HEK293 (cell line): ENCODE measurements around the gene DCLRE1C.

ENCODE experiments used
- CTCF ChIA-PET: fragments of 350-600 bp; formaldehyde crosslinking; extraction: SDS; loops from one replicate; lab custom pipeline; 2021; ENCODE audit warnings: antibody characterized with exemption; lab: Yijun Ruan, JAX
- POLR2A ChIA-PET: fragments of 300-600 bp; formaldehyde crosslinking; extraction: SDS; loops from one replicate; lab custom pipeline; 2020; ENCODE audit warnings: antibody characterized with exemption, inconsistent platforms; lab: Yijun Ruan, JAX
- H3K27ac ChIP-seq: fragments of 200-500 bp; sonication (Bioruptor generic); 2 replicates; pipeline ENCODE4 v1.5.1; 2014; ENCODE audit warnings: low read depth, low read length, control low read depth, inconsistent platforms; ENCODE audit errors: extremely low read depth
- H3K36me3 ChIP-seq, 2 experiments: fragments of 200-500 bp in 1 of 2; sonication (Bioruptor generic) in 1 of 2; 1 replicate in 1 of 2; 2 replicates in 1 of 2; pipeline ENCODE4 v1.5.1; 2014 to 2017; ENCODE audit warnings: inconsistent platforms in 2 of 2, low read length in 2 of 2; ENCODE audit not compliant: control insufficient read depth in 2 of 2, insufficient read depth in 1 of 2
- H3K4me1 ChIP-seq: fragments of 200-500 bp; sonication (Bioruptor generic); 2 replicates; pipeline ENCODE4 v1.5.1; 2014; ENCODE audit warnings: mild to moderate bottlenecking, low read length, inconsistent platforms; ENCODE audit not compliant: control insufficient read depth, insufficient read depth
- H3K4me3 ChIP-seq: 2 replicates; pipeline ENCODE4 v1.5.1; 2011; ENCODE audit warnings: low read depth, mild to moderate bottlenecking, control low read depth, low read length, moderate library complexity
- H3K9me3 ChIP-seq: fragments of 200-500 bp; sonication (Bioruptor generic); 2 replicates; pipeline ENCODE4 v1.5.1; 2014; ENCODE audit warnings: low read depth, low read length, inconsistent platforms; ENCODE audit not compliant: control insufficient read depth, insufficient read depth
- ATF2 ChIP-seq: fragments of 450-650 bp; formaldehyde crosslinking; IDR thresholded peaks from 2 replicates; pipeline ENCODE4 v1.5.1; 2016; ENCODE audit warnings: missing biosample characterization, missing genetic modification characterization, low read depth
- EGR2 ChIP-seq: fragments of 450-650 bp; formaldehyde crosslinking; IDR thresholded peaks from 2 replicates; pipeline ENCODE4 v1.5.1; 2016; ENCODE audit warnings: low read depth, missing biosample characterization, missing genetic modification characterization
- GLIS1 ChIP-seq: fragments of 450-650 bp; formaldehyde crosslinking; IDR thresholded peaks from 2 replicates; pipeline ENCODE4 v1.5.1; 2016; ENCODE audit warnings: missing biosample characterization, missing genetic modification characterization
- KLF16 ChIP-seq: fragments of 450-650 bp; formaldehyde crosslinking; IDR thresholded peaks from 2 replicates; pipeline ENCODE4 v1.5.1; 2017; ENCODE audit warnings: missing biosample characterization, missing genetic modification characterization
- KLF9 ChIP-seq: fragments of 450-650 bp; formaldehyde crosslinking; IDR thresholded peaks from 2 replicates; pipeline ENCODE4 v1.5.1; 2016; ENCODE audit warnings: missing biosample characterization, missing genetic modification characterization, low read depth
- SCRT1 ChIP-seq: fragments of 450-650 bp; formaldehyde crosslinking; IDR thresholded peaks from 2 replicates; pipeline ENCODE4 v1.5.1; 2016; ENCODE audit warnings: missing biosample characterization, missing genetic modification characterization, borderline replicate concordance
- SP2 ChIP-seq: fragments of 450-650 bp; formaldehyde crosslinking; IDR thresholded peaks from 2 replicates; pipeline ENCODE4 v1.5.1; 2016; ENCODE audit warnings: missing biosample characterization, missing genetic modification characterization
- SP3 ChIP-seq: fragments of 450-650 bp; formaldehyde crosslinking; IDR thresholded peaks from 2 replicates; pipeline ENCODE4 v1.5.1; 2016; ENCODE audit warnings: missing biosample characterization, missing genetic modification characterization
- ZBTB20 ChIP-seq: fragments of 450-650 bp; formaldehyde crosslinking; IDR thresholded peaks from 2 replicates; pipeline ENCODE4 v1.5.1; 2016; ENCODE audit warnings: missing biosample characterization, missing genetic modification characterization
- ZBTB7A ChIP-seq: fragments of 450-650 bp; formaldehyde crosslinking; IDR thresholded peaks from 2 replicates; pipeline ENCODE4 v1.5.1; 2016; ENCODE audit warnings: low read depth, missing biosample characterization, missing genetic modification characterization
- ZBTB8A ChIP-seq: fragments of 450-650 bp; formaldehyde crosslinking; IDR thresholded peaks from 2 replicates; pipeline ENCODE4 v1.5.1; 2016; ENCODE audit warnings: missing biosample characterization, missing genetic modification characterization
- ZFP37 ChIP-seq: fragments of 450-650 bp; formaldehyde crosslinking; IDR thresholded peaks from 2 replicates; pipeline ENCODE4 v1.5.1; 2016; ENCODE audit warnings: missing biosample characterization, missing genetic modification characterization
- ZNF121 ChIP-seq: fragments of 450-650 bp; formaldehyde crosslinking; IDR thresholded peaks from 2 replicates; pipeline ENCODE4 v1.5.1; 2016; ENCODE audit warnings: missing biosample characterization, missing genetic modification characterization
- ZNF16 ChIP-seq: fragments of 450-650 bp; formaldehyde crosslinking; IDR thresholded peaks from 2 replicates; pipeline ENCODE4 v1.5.1; 2016; ENCODE audit warnings: low read depth, missing biosample characterization, missing genetic modification characterization
- ZNF23 ChIP-seq: fragments of 450-650 bp; formaldehyde crosslinking; IDR thresholded peaks from 2 replicates; pipeline ENCODE4 v1.5.1; 2016; ENCODE audit warnings: missing biosample characterization, missing genetic modification characterization, borderline replicate concordance
- ZNF292 ChIP-seq: fragments of 450-650 bp; formaldehyde crosslinking; IDR thresholded peaks from 2 replicates; pipeline ENCODE4 v1.5.1; 2016; ENCODE audit warnings: low read depth, missing biosample characterization, missing genetic modification characterization, borderline replicate concordance
- ZNF362 ChIP-seq: fragments of 450-650 bp; formaldehyde crosslinking; IDR thresholded peaks from 2 replicates; pipeline ENCODE4 v1.5.1; 2016; ENCODE audit warnings: missing biosample characterization, missing genetic modification characterization
- ZNF404 ChIP-seq: fragments of 450-650 bp; formaldehyde crosslinking; IDR thresholded peaks from 2 replicates; pipeline ENCODE4 v1.5.1; 2017; ENCODE audit warnings: missing biosample characterization, missing genetic modification characterization
- ZNF623 ChIP-seq: fragments of 450-650 bp; formaldehyde crosslinking; IDR thresholded peaks from 2 replicates; pipeline ENCODE4 v1.5.1; 2016; ENCODE audit warnings: missing biosample characterization, missing genetic modification characterization
- ZNF629 ChIP-seq: fragments of 450-650 bp; formaldehyde crosslinking; IDR thresholded peaks from 2 replicates; pipeline ENCODE4 v1.5.1; 2017; ENCODE audit warnings: missing biosample characterization, missing genetic modification characterization
- ZNF777 ChIP-seq: fragments of 450-650 bp; formaldehyde crosslinking; IDR thresholded peaks from 2 replicates; pipeline ENCODE4 v1.5.1; 2017; ENCODE audit warnings: missing biosample characterization, missing genetic modification characterization, borderline replicate concordance
- TF ChIP-seq, protein P1 (sequence below): fragments of 450-650 bp; formaldehyde crosslinking; IDR thresholded peaks from 2 replicates; pipeline ENCODE4 v1.5.1; 2017; ENCODE audit warnings: missing biosample characterization, missing genetic modification characterization
- TF ChIP-seq, protein P2 (sequence below): fragments of 450-650 bp; formaldehyde crosslinking; optimal IDR thresholded peaks from 2 replicates; pipeline ENCODE3; 2016; ENCODE audit warnings: missing biosample characterization, mild to moderate bottlenecking, missing genetic modification characterization
- TF ChIP-seq, protein P3 (sequence below): IDR thresholded peaks from 2 replicates; pipeline ENCODE4 v1.6.1; 2011; ENCODE audit warnings: mild to moderate bottlenecking, low read depth, low read length, borderline replicate concordance

DCLRE1C gene

GRCh38 chr10:14879928-14880193 lies 74.0 kb downstream of the DCLRE1C start:
- Histone ChIP-seq H3K27ac (no peak overlapping the region), H3K4me1 (no peaks in the 10 kb centered on the region), H3K36me3 (peaks cover 9 to 37% of the 10 kb centered on the region in 2 experiments; a peak in 2 of 3 replicates), H3K4me3 (peak overlapping the region; percentile 82), H3K9me3 (no peaks in the 10 kb centered on the region)
- POLR2A ChIA-PET, result interaction anchor here (1.1 to 4.9 kb wide), 2 partner anchors 13 to 42 kb away, joined by 3 to 68 read pairs; partner anchors contain the start of genes CDNF, HSPA14 and MSANTD7
- CTCF ChIA-PET, result interaction anchor here (0.6 to 1.1 kb wide), 4 partner anchors 23 to 390 kb away, joined by 3 to 6 read pairs (median 4); no protein-coding TSS in a partner anchor
- no peak for TF ChIP-seq ZNF777 (tag by site-specific recombination)
- peak; percentile 18; the same call in 1 of the 2 replicates for TF ChIP-seq ZNF362 (tag by site-specific recombination)
- TF ChIP-seq, protein P1, sequence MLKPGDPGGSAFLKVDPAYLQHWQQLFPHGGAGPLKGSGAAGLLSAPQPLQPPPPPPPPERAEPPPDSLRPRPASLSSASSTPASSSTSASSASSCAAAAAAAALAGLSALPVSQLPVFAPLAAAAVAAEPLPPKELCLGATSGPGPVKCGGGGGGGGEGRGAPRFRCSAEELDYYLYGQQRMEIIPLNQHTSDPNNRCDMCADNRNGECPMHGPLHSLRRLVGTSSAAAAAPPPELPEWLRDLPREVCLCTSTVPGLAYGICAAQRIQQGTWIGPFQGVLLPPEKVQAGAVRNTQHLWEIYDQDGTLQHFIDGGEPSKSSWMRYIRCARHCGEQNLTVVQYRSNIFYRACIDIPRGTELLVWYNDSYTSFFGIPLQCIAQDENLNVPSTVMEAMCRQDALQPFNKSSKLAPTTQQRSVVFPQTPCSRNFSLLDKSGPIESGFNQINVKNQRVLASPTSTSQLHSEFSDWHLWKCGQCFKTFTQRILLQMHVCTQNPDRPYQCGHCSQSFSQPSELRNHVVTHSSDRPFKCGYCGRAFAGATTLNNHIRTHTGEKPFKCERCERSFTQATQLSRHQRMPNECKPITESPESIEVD (tag by site-specific recombination), result peak; percentile 61; the same call in 1 of the 2 replicates

- Histone ChIP-seq H3K36me3 (peaks cover 9 to 32% of the 10 kb centered on the region in 2 experiments; a peak in 2 of 3 replicates), H3K9me3 (no peaks in the 10 kb centered on the region), H3K4me3 (peak overlapping the region; percentile 82), H3K27ac (peak overlapping the region; percentile 93), H3K4me1 (no peaks in the 10 kb centered on the region)
- ChIA-PET CTCF (interaction anchor here (0.5 to 1.1 kb wide), 4 partner anchors 92 to 390 kb away, joined by 3 to 6 read pairs (median 4); no protein-coding TSS in a partner anchor), POLR2A (interaction anchor here (0.9 to 4.9 kb wide), 8 partner anchors 10 to 289 kb away, joined by 3 to 68 read pairs (median 7); partner anchors contain the start of genes CDNF, DCLRE1C, HSPA14 and MEIG1)
- TF ChIP-seq, protein P2, sequence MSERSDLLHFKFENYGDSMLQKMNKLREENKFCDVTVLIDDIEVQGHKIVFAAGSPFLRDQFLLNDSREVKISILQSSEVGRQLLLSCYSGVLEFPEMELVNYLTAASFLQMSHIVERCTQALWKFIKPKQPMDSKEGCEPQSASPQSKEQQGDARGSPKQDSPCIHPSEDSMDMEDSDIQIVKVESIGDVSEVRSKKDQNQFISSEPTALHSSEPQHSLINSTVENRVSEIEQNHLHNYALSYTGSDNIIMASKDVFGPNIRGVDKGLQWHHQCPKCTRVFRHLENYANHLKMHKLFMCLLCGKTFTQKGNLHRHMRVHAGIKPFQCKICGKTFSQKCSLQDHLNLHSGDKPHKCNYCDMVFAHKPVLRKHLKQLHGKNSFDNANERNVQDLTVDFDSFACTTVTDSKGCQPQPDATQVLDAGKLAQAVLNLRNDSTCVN (tag by site-specific recombination), result peak; percentile 83
- peak; percentile 46 for TF ChIP-seq SP2 (tag by site-specific recombination)
- 0 out of 2 replicates have a peak, but pooled peaks have one; percentile 6 for TF ChIP-seq SP3 (tag by site-specific recombination)
- TF ChIP-seq KLF16 (tag by site-specific recombination), result no peak
- no peak for TF ChIP-seq ZNF292
- TF ChIP-seq EGR2 (tag by site-specific recombination), result peak; percentile 56; the same call in 1 of the 2 replicates
- TF ChIP-seq ZNF121 (tag by site-specific recombination), result no peak
- no peak for TF ChIP-seq ZNF404
- TF ChIP-seq ZNF362 (tag by site-specific recombination), result peak; percentile 89
- TF ChIP-seq ZNF16 (tag by site-specific recombination), result no peak
- TF ChIP-seq SCRT1, result no peak
- TF ChIP-seq, protein P3, sequence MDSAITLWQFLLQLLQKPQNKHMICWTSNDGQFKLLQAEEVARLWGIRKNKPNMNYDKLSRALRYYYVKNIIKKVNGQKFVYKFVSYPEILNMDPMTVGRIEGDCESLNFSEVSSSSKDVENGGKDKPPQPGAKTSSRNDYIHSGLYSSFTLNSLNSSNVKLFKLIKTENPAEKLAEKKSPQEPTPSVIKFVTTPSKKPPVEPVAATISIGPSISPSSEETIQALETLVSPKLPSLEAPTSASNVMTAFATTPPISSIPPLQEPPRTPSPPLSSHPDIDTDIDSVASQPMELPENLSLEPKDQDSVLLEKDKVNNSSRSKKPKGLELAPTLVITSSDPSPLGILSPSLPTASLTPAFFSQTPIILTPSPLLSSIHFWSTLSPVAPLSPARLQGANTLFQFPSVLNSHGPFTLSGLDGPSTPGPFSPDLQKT, result no peak
- TF ChIP-seq KLF9 (tag by site-specific recombination), result peak; percentile 22; the same call in 1 of the 2 replicates
- TF ChIP-seq ZNF629 (tag by site-specific recombination), result 0 out of 2 replicates have a peak, but pooled peaks have one; percentile 36
- peak; percentile 46; the same call in 1 of the 2 replicates for TF ChIP-seq ZBTB20 (tag by site-specific recombination)
- peak; percentile 71; the same call in 1 of the 2 replicates for TF ChIP-seq ATF2 (tag by site-specific recombination)
- TF ChIP-seq ZNF23 (tag by site-specific recombination), result no peak
- TF ChIP-seq ZBTB8A (tag by site-specific recombination), result peak; percentile 83
- TF ChIP-seq ZFP37, result 0 out of 2 replicates have a peak, but pooled peaks have one; percentile 45
- TF ChIP-seq ZBTB7A, result no peak
- TF ChIP-seq GLIS1 (tag by site-specific recombination), result peak; percentile 71
- TF ChIP-seq ZNF623 (tag by site-specific recombination), result no peak
Observed at GRCh38 chr10:14879124-14879927, 74.6 kb downstream of the DCLRE1C start.
